HG03558 (cell line): Measurements from ENCODE around the gene ARL10.

Source experiments
- ATAC-seq: cut with Tn5 transposase; IDR thresholded peaks from one replicate; pipeline ENCODE4 v1.9.1; 2021; ENCODE audit warnings: moderate number of reproducible peaks; ENCODE audit not compliant: unreplicated experiment; ENCODE audit errors: extremely low read depth

Gene ARL10

GRCh38 chr5:176408590-176408989 is 43.3 kb downstream of the ARL10 start:
- no peak for ATAC-seq

DNA sequence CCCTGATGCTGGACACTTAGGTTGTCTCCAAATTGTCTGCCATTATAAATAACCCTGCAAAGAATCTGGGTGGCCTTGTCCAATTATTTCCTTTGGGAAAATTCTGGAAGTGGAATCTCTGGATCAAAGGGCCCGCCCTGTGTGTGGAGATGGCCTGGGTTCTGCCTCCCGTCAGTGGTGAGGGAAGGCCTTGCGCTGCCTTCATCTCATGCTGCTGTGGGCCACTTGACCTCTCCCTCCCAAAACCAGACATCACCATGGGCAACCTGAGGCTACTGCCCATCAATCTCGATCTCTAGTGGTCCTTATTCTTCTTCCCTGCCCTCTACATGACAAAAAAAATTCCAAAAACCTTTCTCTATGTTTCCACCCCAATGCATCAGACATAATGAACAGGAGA is 44.5 kb downstream of the ARL10 start:
- ATAC-seq = no peak

- ATAC-seq = no peak
Observed at GRCh38 chr5:176410486-176411180, 45.3 kb downstream of the ARL10 start.

GRCh38 chr5:176412517-176413254 is 47.4 kb downstream of the ARL10 start:
- no peak for ATAC-seq

DNA sequence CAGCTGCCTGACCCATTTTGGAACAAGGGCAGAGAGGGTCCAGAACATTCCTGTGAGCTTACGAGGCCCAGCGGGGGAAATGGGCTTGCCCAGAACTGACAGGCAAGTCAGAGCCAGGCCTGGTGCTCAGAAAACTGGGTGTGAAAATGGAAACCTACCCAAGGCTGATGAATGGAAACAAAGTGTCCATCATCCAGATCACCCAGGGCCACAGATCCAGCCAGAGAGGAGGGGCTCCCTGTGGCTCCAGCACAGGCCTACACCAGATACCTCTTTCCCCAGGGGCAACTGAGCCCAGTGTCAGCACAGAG is 47.9 kb downstream of the ARL10 start:
- ATAC-seq = no peak

DNA sequence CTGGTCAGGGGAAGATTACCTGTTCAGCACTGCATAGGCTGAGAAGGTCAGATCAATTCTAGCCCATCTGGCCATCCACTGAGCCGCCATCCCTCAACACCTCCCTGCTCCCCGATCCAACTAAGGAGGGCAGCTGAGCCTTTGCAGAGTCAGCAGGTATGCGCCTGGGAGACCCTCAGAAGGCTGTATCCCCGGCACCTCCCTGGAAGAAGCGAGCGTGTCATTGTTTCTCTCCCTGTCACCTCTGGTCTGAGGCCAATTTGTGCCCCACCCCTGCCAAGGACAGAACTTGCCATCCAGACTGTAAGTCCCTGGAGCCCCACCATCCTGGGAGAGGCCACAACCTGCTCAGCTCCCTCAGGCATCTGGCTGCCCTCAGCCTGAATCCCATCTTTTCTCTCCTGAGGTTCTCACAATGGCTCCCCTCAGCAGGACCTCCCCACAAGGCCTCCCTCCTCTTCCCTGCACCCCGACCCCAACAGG is 48.5 kb downstream of the ARL10 start:
- no peak for ATAC-seq

- ATAC-seq = no peak
Observed at GRCh38 chr5:176414704-176415103, 49.4 kb downstream of the ARL10 start.

DNA sequence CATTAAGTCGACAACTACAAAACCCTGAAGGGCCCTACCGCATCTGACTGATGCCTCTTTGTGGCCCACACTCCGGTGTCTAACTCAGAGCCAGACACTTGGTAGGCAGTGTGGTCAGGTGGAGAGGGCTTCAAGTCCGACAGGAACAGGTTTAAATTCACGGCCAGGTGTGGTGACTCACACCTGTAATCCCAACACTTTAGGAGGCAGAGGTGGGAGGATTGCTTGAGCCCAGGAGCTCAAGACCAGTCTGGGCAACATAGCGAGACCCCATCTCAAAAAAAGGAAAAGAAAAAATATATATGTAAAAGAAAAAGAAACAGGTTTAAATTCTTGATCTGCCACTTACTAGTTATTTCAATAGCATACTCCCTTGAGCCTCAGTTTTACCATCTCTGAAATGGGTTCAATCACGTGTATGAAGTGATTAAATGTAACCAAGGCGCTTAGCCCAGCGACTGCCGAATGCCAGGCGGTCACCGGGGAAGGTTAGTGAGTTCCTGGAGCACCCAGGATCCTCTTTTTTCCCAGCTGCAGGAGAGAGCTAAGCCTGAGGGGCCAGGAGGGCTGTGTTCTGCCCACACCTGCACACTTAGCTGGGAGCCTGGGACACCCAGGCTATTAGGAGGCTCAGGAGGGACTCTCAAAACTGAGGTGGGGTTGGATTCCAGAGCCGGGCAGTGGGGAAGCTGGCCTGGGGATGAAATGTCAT is 50.1 kb downstream of the ARL10 start:
- no peak for ATAC-seq

DNA sequence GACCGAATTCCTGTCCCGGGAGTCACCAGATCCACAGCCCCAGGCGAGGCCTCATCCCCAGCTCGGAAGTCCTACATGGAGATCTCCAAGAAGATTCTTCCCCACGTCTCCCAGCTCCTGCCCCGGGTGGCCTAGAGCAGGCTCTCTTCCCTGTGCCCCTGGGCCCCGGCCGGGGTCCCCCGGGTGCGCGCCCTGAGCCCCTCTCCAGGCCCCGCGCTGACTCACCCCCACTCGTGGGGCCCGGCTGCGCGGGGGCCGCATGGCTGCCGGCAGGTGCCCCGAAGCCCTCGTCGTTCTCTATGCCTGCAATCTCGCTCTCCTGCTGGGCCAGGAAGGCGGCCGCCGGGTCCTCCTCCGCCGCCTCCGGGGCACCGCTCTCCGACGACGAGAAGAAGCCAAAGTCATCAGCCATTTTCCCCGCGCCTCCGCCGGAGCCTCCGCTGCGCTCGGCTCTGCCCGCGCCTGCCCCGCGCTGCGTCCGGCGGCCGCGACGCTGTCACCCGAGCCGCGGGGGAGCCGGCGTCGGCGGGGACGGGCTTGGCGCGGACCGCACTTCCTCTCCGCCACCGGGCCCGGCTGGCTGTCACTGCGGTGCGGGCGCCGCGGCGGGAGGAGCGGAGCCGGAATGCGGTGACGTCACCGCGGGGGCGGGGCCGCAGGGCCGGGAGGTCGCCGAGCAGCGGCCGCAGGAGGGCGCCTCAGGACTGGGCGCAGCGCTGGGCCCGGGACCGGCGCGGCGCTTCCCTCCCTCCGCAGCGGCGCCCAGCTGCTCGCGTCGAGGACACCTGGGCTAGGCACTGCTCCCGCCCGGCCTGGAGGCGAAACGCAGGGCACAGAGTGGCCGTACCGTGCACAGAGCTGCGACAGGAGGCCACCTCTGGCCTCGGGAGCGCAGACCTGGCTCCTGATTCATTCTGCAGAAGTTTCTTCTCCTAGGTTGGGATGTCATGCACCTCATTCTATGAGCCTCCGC is 51.0 kb downstream of the ARL10 start, which contains the start of gene CLTB:
TSS of gene CLTB (minus strand) at position 588 of the 973 bp plus-strand sequence. CDS start at position 412, 176 bp downstream.
- peak; percentile 86 for ATAC-seq

GRCh38 chr5:176416965-176417364 is 51.7 kb downstream of the ARL10 start:
- no peak for ATAC-seq

DNA sequence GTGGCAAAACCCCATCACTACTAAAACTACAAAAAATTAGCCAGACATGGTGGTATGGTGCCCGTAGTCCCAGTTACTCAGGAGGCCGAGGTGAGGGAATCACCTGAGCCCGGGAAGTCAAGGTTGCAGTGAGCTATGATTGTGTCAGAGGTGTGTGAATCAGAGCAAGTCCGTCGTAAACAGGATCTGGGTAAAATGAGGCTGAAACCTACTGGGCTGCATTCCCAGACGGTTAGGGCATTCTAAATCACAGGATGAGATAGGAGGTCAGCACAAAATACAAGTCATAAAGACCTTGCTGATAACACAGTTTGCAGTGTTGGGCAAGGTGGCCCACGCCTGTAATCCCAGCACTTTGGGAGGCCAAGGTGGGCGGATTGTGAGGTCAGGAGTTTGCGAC is 53.0 kb downstream of the ARL10 start:
- no peak for ATAC-seq

DNA sequence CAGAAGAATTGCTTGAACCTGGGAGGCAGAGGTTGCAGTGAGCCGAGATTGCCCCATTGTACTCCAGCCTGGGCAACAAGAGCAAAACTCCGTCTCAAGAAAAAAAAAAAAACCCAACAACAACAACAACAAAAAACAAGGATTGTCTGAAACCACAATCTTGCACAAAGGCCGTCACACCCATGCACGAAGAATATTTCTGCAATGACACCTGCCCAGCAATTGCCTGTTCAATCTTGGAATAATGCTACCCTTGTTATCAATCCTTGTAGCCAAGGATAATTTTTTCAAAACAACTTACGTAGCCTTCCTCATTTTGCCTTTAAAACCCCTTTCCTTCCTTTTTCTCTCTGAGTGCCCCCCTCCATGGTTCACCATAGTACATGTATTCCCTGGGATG is 54.8 kb downstream of the ARL10 start:
- no peak for ATAC-seq

- ATAC-seq = no peak
Observed at GRCh38 chr5:176420972-176421544, 55.8 kb downstream of the ARL10 start.

GRCh38 chr5:176424181-176424580 is 58.9 kb downstream of the ARL10 start:
- no peak for ATAC-seq

DNA sequence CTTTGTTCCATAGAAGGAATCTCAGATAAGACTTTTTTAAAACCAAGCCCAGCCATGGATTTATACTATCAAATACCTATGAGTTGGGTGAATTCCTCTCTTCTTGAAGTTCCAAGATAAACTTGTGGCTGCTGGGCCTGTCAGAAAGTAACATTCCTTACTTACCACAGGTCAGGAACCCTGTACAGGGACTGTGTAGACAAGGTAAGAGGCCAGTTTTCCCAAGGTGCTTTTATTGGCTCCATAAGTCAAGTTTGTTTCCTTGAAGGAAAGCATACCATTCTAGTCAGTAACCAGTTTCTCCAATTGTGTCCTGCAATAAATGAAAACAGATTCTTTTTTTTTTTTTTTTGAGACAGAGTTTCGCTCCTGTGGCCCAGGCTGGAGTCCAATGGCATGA is 59.9 kb downstream of the ARL10 start:
- no peak for ATAC-seq

GRCh38 chr5:176425791-176426190 is 60.5 kb downstream of the ARL10 start:
- ATAC-seq = no peak

- ATAC-seq = no peak
Observed at GRCh38 chr5:176426876-176427275, 61.6 kb downstream of the ARL10 start.

DNA sequence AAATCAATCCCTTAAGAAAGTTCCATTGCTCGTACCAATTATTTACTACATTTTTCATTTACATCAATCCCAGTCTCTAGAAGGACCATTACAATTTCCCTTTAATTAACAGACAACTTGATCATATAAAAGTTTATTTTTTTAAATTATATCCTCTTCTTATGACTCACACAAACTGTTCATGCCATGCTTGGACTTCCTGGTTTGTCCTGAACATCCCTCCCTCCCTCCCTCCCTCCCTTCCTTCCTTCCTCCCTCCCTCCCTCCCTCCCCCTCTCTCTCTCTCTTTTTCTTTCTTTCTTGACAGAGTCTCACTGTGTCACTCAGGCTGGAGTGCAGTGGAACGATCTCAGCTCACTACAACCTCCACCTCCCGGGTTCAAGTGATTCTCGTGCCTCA is 62.7 kb downstream of the ARL10 start:
- ATAC-seq = no peak

DNA sequence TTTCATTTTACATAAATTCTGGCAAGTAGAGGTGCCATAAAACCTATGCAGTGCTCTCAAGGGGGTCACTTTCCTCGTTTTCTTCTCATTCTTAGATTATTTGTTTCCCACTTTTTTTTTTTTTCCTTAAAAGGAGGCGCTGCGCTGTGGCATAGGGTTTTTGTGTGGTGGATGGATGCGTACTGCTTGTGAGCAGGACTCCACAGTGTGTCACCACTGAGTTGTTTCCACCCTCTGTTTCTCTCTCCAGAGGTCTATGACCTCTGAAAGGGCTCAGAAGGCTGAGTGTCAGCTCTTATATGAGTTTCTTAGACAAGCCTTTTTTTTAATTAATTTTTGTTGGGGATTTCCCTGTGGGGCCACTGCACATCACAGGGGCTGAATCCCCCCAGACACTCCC is 64.7 kb downstream of the ARL10 start:
- no peak for ATAC-seq
